ENCODE measurements around the gene UBTD1.

The UBTD1 gene

DNA sequence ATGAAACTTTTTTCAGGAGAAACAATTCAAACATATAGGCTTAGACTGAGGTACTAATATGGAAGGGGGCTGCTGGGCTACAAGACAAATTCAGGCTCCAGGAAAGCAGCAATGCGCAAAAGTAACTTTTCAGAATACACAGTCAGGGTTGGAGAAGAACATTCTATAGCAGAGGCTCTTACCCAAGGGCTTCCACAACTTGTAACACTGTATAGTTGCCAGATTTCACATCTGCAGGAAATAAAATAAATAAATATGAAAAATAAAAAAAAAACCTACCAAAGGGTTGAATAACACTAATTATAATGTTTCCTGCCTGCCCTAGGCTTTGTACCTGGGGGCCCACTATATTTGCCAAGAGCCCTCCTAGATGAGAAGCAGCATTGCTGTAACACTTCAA is 14.8 kb upstream of the UBTD1 start:
- DNase-seq, result no peak

DNA sequence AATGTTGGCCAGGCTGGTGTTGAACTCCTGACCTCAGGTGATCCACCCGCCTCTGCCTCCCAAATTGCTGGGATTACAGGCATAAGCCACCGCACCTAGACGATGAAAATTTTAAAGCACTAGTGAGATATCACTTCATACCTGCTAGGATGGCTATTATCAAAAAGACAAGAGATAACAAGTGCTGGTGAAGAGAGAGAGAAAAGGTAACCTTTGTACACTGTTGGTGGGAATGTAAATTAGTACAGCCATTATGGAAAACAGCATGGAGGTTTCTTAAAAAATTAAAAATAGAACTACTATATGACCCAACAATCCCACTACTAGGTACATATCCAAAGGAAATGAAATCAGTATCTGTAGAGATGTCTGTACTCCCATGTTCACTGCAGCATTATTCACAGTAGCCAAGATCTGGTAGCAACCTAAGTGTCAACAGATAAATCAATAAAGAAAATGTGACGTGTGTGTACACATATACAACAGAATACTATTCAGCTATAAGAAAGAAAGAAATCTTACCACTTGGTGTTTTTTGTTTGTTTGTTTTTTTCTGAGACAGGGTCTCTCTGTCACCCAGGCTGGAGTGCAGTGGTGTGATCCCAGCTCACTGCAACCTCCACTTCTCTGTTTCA is 13.0 kb upstream of the UBTD1 start:
- no peak for DNase-seq

DNA sequence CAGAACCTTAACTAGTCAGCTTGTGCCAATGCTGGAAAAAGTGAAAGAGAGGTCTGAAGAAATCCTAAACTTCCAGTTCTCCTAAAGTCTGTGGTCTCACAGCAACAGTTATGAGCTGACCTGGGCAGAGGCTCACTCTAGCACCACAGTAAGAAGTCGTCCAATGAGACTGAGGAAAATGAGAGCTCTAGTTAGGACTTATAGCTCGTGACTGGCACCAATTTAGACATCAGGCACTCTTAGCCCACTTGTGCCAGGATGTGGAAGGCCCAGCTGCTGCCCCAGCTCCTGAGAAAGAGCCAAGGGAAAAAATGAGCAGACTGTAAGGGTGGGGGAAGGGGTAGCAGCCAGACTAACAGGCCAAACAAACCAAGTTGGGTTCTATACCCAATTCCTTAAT is 8.1 kb upstream of the UBTD1 start:
- no peak for DNase-seq

DNA sequence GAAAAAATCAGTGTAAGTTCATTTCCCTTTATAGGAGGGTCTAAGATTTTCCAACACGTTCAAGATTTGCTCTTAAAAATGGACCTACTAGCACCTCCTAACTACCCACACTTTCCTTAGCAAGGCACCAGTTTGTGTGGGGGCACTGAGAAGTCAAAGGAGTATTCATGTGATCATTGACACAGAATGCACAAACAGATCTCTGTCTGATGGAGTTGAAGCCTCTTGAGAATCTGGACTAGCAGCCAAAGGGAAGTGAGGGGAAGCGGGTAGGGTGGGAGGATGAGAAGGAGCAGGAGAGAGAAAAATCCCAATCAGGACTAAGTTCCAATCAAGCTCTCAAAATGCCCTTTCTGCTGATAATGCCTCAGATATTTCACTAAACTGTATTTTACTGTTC is 4.6 kb upstream of the UBTD1 start:
- DNase-seq, result no peak

DNA sequence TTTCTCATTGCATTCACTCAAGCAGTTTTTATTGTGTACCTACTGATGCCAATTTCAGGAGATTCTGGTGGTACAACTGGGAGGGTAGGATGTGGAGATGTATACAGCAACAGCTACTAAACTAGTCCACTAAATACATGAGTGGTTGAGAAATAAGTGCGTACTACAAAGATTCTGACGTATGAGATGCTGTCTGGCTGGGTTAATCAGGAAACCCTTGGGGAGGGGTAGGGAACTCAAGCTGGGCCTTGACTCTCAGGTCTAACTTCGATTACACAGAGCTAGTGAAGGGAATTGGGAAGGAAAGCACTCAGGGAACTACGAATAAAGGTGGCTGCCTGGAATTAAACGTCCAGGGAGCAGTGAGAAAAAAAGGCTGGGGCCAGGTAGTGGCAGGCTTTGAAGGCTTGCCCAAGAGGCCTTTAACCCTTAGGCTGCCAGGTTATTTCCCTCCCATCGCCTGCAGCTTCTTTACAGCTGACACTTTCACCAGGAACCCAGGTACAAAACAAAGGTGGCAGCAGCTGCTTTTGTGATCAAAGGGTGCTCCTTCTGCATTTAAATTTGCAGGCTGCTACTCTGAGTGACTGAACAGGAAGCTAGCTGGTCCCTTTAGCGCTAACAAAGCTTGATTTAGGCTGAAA is 3.7 kb upstream of the UBTD1 start:
- DNase-seq, result no peak

DNA sequence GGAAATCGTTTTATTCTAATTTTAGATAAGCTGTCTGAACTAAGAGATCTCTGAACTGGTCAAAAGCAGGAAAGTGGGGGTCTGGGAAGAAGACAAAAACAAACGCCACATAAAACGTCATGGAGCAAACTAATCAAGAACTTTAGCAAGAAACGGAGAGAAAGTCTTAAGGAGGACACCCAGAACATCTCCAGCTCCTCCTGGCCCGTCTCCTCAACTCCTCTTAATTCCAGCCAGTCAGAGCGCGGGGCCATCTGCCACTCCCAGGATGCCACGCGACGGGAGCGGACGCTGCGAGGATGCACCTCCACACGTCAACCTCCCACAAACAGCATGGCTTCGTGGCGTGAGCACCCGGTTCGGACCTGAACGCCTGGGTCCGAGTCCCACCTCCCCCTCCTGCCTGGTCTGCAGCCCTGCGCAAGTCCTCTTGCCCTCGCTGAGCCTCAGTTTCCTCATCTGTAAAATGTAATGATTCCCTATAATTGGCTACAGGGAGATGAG is 1.1 kb upstream of the UBTD1 start:
- peak; percentile 33 for DNase-seq

DNA sequence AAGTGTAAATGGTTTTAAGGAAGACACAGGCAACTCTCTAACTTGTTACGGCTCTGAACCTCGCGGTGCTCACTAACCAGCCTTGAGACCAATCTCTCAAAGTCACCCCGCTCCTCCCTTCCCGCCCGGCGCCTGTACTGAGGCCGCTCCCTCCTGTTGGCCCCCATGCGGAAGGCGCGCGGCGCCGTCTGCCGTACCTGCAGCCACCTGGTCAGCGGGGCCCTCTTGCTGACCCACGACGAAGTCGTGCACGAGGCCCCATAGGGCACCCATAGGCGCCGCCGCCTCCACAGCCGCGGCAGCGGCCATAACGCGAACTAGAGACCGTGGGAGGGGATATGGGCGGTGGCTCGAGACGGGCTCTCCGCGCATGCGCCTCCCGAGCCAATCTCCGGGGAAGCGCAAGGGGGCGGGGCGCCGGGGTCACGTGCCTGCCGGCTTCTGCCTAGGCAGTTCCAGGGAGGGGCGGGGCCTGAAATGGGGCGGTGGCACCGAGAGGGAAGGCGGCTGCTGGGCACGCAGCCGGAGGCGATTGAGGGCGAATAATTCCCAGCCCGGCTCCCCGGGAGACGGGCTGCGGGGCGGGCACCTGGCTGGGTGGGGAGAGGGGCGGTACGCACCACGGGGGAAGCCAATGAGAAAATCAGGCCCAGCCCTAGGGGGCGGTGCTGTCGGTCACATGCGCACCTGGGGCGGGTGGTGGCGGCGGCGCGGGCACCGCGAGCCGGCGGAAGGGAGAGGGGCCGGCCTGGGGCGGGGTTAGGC is 466 bp upstream of the UBTD1 start, which contains the start of gene MMS19:
MMS19 (minus strand) TSS at position 347 of the 765 bp plus-strand sequence; CDS start at position 309, 38 bp downstream.
- DNase-seq, result peak; percentile 96

DNA sequence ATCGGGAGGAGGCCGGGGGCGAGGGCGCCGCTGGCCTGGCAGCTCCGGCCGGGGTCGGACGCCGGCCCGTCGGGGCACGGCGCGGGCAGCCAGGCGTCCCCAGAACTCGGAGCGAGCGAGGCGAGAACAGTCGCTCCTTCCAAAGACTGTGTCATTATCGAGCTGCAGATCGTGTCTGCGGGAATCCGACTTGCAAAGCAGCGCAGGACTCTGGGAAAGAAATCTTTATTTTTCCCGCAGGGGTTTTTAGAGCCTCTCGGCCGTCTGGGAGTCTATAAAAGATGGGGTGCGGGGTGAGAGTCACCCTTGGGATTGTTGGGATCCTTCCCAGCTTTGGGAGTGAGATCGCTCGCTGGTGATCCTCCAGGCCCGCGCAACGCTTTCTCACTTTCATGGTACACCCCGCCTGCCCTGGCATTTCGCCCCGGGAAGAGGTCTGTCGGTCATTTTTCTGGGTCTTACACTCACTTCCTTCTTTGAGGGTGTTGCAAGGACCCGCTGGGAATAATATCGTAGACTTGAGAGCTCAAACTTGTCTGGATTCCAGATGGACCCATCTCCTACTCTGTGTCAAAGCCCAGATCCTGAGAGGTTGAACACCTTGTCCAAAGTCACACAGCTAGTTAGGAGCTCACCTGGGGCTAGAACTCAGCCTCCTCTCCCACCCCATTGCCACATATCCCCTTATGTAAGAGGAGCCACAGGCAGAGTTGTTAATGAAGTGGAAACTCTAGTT is 1.0 kb downstream of the UBTD1 start:
- DNase-seq, result no peak

DNA sequence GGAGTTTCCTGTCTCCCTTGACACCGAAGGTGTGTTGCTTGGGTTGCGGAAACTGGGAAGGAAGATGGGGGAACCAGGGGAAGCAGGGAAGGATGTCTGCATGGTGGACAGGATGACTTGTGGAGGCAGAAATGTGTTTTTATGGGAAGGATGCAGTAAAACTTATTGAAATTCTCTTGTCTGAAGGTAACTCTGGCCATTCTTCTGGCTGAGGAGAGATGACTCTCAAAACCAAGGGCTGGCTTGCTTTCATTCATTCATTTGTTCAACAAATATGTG is 1.5 kb downstream of the UBTD1 start:
- no peak for DNase-seq

DNA sequence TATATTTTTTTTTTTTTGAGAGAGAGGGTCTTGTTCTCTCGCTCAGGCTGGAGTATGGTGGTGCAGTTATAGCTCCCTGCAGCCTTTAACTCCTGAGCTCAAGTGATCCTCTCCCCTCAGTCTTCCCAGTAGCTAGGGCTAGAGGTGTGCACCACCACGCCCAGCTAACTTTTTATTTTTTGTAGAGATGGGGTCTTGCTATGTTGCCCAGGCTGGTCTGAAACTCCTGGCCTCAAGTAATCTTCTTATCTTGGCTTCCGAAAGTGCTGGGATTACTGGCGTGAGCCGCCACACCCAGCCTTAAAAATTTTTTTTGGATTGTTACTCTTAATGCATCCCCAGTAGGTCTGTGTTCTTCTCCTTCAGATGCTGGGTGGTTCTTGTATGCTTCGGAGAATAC is 4.2 kb downstream of the UBTD1 start:
- no peak for DNase-seq

DNA sequence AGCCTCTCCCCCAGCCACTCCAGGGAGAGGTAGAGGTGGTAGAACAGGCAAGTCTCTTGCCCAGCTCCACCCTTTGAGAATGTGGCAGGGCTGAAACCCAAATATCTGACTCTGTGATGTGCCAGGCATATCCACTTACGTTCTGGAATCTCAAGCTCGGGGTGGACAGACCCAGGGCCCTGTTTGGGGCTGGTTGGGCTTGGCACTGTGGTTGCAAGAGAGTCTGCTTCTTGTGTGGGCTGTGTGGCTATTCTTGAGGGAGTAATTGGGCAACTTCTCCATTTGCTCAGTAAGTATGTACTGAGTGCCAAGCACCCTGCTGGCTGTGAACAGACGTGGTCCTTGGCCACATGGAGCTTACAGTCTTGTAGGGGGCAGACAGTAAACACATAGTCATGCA is 4.7 kb downstream of the UBTD1 start:
- DNase-seq, result no peak

DNA sequence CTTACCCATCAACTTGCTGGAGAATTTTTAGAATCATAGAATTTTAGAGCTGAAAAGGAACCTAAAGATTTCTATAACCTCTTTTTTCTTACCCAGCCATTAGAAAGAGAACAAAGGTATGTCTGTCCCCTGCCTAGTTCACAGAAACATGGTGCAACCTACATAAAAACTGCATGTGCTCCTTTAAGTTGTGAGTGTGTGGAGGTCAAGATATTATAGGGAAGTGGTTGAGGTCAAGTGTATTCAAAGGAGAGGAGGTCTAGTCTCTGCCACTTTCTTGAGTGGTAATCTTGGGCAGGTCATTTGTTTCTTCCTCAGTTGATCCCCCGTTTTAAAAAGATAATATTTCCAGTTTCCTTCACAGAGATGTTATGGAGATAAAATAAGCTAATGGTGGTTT is 6.4 kb downstream of the UBTD1 start:
- no peak for DNase-seq

DNA sequence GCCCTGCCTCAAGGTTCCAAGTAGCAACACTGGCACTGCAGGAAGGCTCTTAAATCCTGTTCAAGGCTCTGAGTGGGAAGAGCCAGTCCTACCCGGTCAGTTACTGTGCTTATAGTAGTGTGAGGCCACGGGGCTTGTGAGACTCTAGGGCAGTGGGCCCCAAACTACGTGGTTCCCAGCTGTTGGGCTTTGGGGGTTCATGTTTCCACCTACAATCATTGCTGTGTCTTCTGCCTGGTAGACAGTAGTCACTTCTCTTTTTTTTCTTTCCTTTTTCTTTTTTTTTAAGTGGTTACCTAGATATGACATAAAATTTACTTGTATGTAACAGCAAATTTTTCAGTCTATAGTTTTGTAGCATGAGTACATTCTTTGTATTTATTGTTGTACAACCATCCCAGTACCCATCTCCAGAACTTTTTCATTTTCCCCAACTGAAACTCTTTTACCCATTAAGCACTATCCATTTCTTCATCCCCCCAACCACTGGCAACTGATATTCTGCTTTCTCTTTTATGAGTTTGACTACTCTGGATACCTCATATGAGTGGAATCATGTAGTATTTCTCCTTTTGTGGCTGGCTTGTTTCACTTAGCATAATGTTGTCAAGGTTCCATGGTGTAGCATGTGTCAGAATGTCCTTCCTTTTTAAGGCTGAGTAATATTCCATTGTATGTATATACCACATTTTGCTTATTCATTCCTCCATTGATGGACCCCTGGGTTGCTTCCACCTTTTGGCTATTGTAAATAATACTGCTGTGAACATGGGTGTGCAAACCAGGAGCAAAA is 7.7 kb downstream of the UBTD1 start:
- no peak for DNase-seq

DNA sequence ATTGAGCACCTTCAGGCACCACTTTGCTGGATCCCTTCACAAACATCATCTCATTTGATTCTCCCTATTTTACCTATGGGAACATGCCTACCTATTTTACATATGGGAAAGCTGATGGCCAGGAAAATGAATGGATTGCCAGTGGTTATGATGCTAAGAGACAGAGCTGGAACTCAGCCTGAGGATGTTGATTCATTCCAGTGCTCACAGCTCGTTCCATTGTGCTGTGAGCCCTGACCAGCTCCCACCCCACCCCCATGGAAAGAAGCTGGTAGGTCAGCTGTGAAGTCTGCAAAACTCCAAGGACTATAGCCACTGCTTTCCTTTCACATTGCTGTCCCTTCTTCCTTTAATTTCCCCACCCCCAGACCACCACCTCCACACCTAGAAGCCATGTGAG is 9.6 kb downstream of the UBTD1 start:
- no peak for DNase-seq

DNA sequence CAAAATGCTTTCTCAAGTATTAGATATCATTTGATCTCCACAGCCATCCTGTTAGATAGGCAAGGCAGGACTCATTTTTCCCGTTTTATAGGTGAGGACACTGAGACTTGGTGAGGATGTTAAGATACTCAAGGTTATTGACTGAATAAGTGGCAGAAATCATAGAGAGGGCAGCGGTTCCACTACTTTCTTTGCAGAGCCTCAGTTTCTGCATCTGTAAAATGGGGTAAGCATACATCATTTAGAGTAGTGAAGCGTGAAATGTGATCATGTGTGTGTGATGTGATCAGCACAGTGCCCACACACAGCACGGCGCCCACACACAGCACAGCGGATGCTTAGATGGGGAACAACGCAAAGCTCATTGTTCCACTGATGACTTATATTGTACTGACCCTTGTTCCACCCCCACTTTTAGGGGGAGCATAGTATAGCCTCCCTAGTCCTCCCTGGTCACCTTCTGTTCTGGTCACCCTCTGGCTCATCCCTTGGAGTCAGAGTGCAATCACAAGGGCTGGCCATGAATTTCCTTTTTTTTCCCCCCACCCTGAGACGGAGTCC is 10.5 kb downstream of the UBTD1 start:
- DNase-seq, result no peak

DNA sequence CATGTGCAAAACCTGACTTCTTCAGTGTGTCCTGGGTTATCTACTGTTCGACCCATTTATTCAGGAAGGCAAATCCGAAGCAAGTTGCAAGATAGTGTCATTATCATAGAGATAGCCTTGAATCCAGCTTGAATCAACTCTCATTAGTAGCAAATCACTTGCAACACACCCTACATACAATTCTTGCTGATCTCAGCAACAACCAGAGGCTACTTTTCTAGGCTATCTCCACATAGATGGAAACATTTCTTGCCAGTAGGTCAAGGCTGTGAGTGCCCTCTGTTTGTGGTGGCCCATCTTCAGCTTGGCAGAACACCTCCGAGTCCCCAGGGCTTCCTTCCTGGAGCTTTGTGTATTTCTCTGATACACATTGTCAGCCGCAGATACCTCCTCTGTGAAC is 12.0 kb downstream of the UBTD1 start:
- no peak for DNase-seq

DNA sequence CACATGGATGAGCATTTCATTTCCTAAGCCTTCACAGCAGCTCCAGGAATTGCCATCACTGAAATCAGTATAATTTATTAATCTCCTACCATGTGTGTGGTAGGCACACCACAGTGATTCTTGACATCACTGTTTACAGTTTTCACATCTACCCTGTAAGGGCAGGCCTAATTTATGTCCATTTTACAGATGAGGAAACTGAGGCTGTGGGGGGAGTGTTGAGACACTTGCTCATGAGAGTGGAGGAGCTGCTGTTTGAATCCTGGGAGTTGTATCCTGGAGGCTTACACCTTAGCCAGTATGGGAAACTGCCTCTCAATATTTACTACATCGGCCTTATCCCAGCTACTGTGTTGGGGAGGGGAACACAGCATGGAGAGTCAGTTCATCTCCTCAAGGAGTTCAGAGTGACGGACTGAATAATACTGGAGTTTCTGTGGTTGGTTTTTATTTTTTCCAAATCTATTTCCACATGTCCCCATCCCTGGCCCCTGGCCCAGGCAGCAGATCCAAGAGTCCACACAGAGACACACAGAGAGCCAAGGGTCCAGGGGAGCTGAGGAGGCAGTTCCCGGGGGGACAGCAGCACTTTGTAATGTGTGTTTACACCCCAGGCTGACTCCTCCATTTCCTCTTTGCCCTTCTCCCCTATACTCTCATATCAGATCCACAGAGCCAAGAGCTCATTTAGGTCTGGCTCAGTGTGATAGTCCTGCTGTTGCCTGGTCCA is 13.2 kb downstream of the UBTD1 start:
- DNase-seq, result no peak

DNA sequence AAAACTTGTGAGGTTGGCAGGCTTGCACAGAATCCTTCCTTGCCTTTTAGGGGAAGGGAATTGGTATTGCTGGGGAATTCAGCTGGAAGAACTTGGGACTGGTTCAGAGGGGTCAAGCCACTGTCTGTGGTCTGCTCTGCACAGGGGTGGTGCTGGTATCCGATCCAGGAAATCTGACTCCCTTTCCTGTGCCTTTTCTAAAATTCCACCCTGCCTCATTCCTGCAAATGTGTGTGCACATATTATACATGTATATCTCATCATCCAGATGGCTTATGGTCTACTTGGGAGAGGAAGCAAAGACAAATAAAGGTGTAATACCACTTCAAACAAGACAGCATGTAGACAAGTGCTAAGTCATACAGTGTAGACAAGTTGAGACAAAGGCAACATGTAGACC is 14.3 kb downstream of the UBTD1 start:
- DNase-seq, result no peak

DNA sequence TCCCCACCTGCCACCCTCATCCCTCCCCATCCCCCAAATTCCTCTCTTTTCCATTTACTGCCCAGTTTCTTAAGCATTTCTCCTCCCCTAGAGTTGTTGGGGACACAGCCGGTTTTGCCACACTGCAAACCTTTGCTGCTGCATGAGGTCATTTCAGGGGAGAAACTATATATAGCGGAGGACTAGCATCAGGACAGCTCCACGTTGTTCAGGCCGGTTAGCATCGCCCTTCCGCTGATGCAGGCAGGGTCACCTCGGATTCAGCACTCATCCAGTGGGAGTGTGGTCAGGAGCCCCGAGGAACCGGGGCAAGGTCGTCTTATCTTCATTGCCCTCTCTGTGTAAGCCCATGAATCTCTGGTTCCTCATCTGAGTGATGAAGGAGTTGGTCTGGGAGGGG is 15.6 kb downstream of the UBTD1 start:
- no peak for DNase-seq

DNA sequence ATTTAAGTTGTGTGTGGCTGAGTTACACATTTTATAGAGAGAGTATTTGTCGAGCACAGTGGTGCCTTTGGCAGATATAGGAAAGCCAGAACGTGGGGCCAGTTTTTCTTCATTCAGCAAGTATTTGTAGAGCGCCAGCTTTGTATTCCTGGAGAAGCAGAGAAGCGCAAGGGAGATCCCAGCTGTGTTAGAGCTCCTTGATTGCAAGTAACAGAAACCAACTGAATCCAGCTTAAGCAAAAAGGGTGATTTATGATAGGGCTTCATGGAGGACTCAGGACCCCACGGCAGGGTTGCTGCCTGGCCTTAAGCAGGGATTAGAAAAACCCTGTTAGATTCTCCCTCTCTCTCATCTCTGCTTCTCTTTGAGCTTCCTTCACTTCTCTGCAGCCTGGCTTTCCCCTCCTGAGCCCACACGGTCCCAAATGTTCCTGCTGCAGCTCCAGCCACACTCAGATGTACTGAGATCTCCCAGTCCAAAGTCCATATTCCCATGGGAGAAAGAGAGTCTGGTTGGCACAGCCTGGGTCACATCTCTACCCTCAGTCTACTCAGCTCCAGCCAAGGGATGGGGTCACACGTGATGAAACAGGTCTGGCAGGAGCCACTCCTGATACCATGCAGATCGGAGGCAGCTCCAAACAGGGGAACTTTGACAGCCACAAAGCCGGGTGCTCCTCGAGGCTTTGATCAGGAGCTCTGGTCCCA is 16.7 kb downstream of the UBTD1 start:
- peak; percentile 14 for DNase-seq
